H1 (cell line): ENCODE results near the gene ASTN2. TPM values are rescaled to one million over a fixed set of nuclear protein-coding genes. Genes with fewer than 3 reads are reported as not detected.

Source experiments
- CTCF ChIA-PET: fragments of 300-600 bp; sonication (Branson Sonifier 250); formaldehyde crosslinking; loops from one replicate; lab custom pipeline; 2021; ENCODE audit not compliant: partially characterized antibody; lab: Charles Lee
- POLR2A ChIA-PET: fragments of 300-600 bp; sonication (Branson Sonifier 250); formaldehyde crosslinking; loops from one replicate; lab custom pipeline; 2021; ENCODE audit warnings: inconsistent platforms; ENCODE audit not compliant: partially characterized antibody; lab: Charles Lee
- DNase-seq, 2 experiments: peaks; one replicate each; pipeline versions ENCODE4 v3.0.0 to v3.0.0-alpha.2; 2010 to 2022; ENCODE audit warnings: low spot score in 2 of 2, low read depth in 1 of 2, mixed read lengths in 1 of 2
- FAIRE-seq: peaks from 2 replicates; lab custom pipeline; 2011; peaks lifted over from hg19 to GRCh38; lab: Jason Lieb, UNC
- H2AFZ ChIP-seq: 2 replicates; pipeline ENCODE4 v1.8.1; 2012; ENCODE audit warnings: low read length, inconsistent platforms
- H2AK5ac ChIP-seq: 2 replicates; pipeline ENCODE4 v1.6.1; 2013; ENCODE audit warnings: low read depth, low read length
- H2BK120ac ChIP-seq: replicated peaks from 2 replicates; pipeline ENCODE3; 2013; ENCODE audit warnings: low read depth, low read length, inconsistent platforms
- H2BK12ac ChIP-seq: 2 replicates; pipeline ENCODE4 v1.6.1; 2013; ENCODE audit warnings: low read depth, low read length
- H2BK15ac ChIP-seq: 2 replicates; pipeline ENCODE4 v1.6.1; 2013; ENCODE audit warnings: low read length
- H2BK20ac ChIP-seq: 2 replicates; pipeline ENCODE4 v1.6.1; 2013; ENCODE audit warnings: low read length
- H2BK5ac ChIP-seq: 2 replicates; pipeline ENCODE4 v1.6.1; 2013; ENCODE audit warnings: low read depth, low read length
- H3K14ac ChIP-seq: 2 replicates; pipeline ENCODE4 v1.6.1; 2013; ENCODE audit warnings: inconsistent platforms; ENCODE audit not compliant: insufficient read length
- H3K18ac ChIP-seq: 2 replicates; pipeline ENCODE4 v1.6.1; 2013; ENCODE audit warnings: low read length; ENCODE audit errors: extremely low read depth
- H3K23ac ChIP-seq: 2 replicates; pipeline ENCODE4 v1.6.1; 2013; ENCODE audit warnings: inconsistent platforms; ENCODE audit not compliant: insufficient read length
- H3K23me2 ChIP-seq: 2 replicates; pipeline ENCODE4 v1.6.1; 2013; ENCODE audit warnings: low read depth, low read length
- H3K27ac ChIP-seq: 2 replicates; pipeline ENCODE4 v1.6.1; 2011; ENCODE audit warnings: low read depth, low read length, inconsistent platforms
- H3K27me3 ChIP-seq, 4 experiments: replicated peaks in 1 of 4; 1 replicate in 1 of 4; 2 replicates in 3 of 4; pipeline versions ENCODE4 v1.6.1 to v1.8.1; 2011 to 2013; ENCODE audit warnings: low read length in 3 of 4, mild to moderate bottlenecking in 3 of 4, inconsistent platforms in 2 of 4, mixed read lengths in 2 of 4, moderate library complexity in 1 of 4; ENCODE audit not compliant: control insufficient read depth in 3 of 4, insufficient read depth in 3 of 4; ENCODE audit errors: extremely low read depth in 1 of 4
- H3K36me3 ChIP-seq, 4 experiments: 2 replicates each; pipeline versions ENCODE4 v1.6.1 to v1.8.1; 2011 to 2013; ENCODE audit warnings: mild to moderate bottlenecking in 4 of 4, low read length in 3 of 4, moderate library complexity in 2 of 4, control low read depth in 1 of 4, inconsistent platforms in 1 of 4; ENCODE audit not compliant: insufficient read depth in 4 of 4, control insufficient read depth in 2 of 4
- H3K4ac ChIP-seq: replicated peaks from 2 replicates; pipeline ENCODE3; 2013; ENCODE audit warnings: low read length, low read depth, mixed read lengths, inconsistent platforms; ENCODE audit not compliant: insufficient read length
- H3K4me1 ChIP-seq, 4 experiments: replicated peaks in 1 of 4; 1 replicate in 1 of 4; 2 replicates in 3 of 4; pipeline versions ENCODE4 v1.6.1 to v1.8.1; 2011 to 2013; ENCODE audit warnings: low read length in 3 of 4, inconsistent platforms in 2 of 4, mixed read lengths in 1 of 4; ENCODE audit not compliant: insufficient read depth in 4 of 4, control insufficient read depth in 3 of 4
- H3K4me2 ChIP-seq, 2 experiments: 2 replicates each; pipeline versions ENCODE4 v1.6.1 to v1.8.1; 2011 to 2013; ENCODE audit warnings: low read depth in 2 of 2, low read length in 2 of 2, control low read depth in 1 of 2, inconsistent platforms in 1 of 2, mild to moderate bottlenecking in 1 of 2; ENCODE audit not compliant: insufficient read depth in 1 of 2
- H3K4me3 ChIP-seq, 4 experiments: fragments of 200-600, 300-600 bp in 1 of 4; sonication (generic), shearing (Covaris generic), sonication (Bioruptor Twin) in 1 of 4; 2 replicates each; pipeline versions ENCODE4 v1.5.1 to v1.8.1; 2011 to 2016; ENCODE audit warnings: low read length in 4 of 4, low read depth in 3 of 4, control low read depth in 2 of 4, inconsistent platforms in 2 of 4, mild to moderate bottlenecking in 2 of 4, mixed read lengths in 1 of 4, moderate library complexity in 1 of 4; ENCODE audit not compliant: insufficient read depth in 2 of 4; ENCODE audit errors: extremely low read depth in 1 of 4
- H3K56ac ChIP-seq: replicated peaks from 2 replicates; pipeline ENCODE3; 2013; ENCODE audit warnings: low read depth, mild to moderate bottlenecking, mixed read lengths, low read length, inconsistent platforms; ENCODE audit not compliant: insufficient read length
- H3K79me1 ChIP-seq: 2 replicates; pipeline ENCODE4 v1.6.1; 2013; ENCODE audit warnings: low read depth, low read length, control low read depth
- H3K79me2 ChIP-seq, 2 experiments: 2 replicates each; pipeline versions ENCODE4 v1.6.1 to v1.8.1; 2012 to 2013; ENCODE audit warnings: low read length in 2 of 2, mild to moderate bottlenecking in 2 of 2, inconsistent platforms in 1 of 2; ENCODE audit not compliant: insufficient read depth in 2 of 2, control insufficient read depth in 1 of 2
- H3K9ac ChIP-seq, 4 experiments: replicated peaks in 1 of 4; 1 replicate in 1 of 4; 2 replicates in 3 of 4; pipeline versions ENCODE4 v1.6.1 to v1.8.1; 2011 to 2013; ENCODE audit warnings: low read depth in 3 of 4, low read length in 3 of 4, control low read depth in 2 of 4, mild to moderate bottlenecking in 2 of 4, moderate library complexity in 2 of 4, inconsistent platforms in 1 of 4; ENCODE audit errors: extremely low read depth in 1 of 4
- H3K9me3 ChIP-seq, 2 experiments: 2 replicates each; pipeline versions ENCODE4 v1.6.1 to v1.8.1; 2012 to 2013; ENCODE audit warnings: mild to moderate bottlenecking in 2 of 2, moderate library complexity in 2 of 2, control low read depth in 1 of 2, inconsistent platforms in 1 of 2, low read depth in 1 of 2, low read length in 1 of 2, mixed read lengths in 1 of 2; ENCODE audit not compliant: insufficient read depth in 2 of 2
- H4K20me1 ChIP-seq, 2 experiments: replicated peaks in 1 of 2; 2 replicates each; pipeline versions ENCODE3 to v1.8.1; 2011 to 2013; ENCODE audit warnings: inconsistent platforms in 2 of 2, low read length in 2 of 2, mild to moderate bottlenecking in 1 of 2; ENCODE audit not compliant: insufficient read depth in 2 of 2, control insufficient read depth in 1 of 2
- H4K5ac ChIP-seq: 2 replicates; pipeline ENCODE4 v1.6.1; 2013; ENCODE audit warnings: low read length, low read depth, mixed read lengths, inconsistent platforms; ENCODE audit not compliant: insufficient read length
- H4K8ac ChIP-seq: 2 replicates; pipeline ENCODE4 v1.8.0; 2013; ENCODE audit warnings: mild to moderate bottlenecking, moderate library complexity, low read length, inconsistent platforms; ENCODE audit not compliant: insufficient read depth; ENCODE audit errors: extremely low read depth
- H4K91ac ChIP-seq: replicated peaks from 2 replicates; pipeline ENCODE3; 2013; ENCODE audit warnings: low read length, mixed read lengths, inconsistent platforms; ENCODE audit not compliant: insufficient read length
- BRCA1 ChIP-seq: IDR thresholded peaks from 2 replicates; pipeline ENCODE4 v1.6.1; 2012; ENCODE audit warnings: low read depth, low read length, improper control_type of control experiment
- CBX8 ChIP-seq: fragments of 300-800, 300-1000 bp; sonication (generic); IDR thresholded peaks from 2 replicates; pipeline ENCODE4 v1.7.1; 2016; ENCODE audit warnings: low read depth, low read length, borderline replicate concordance
- CHD1 ChIP-seq: IDR thresholded peaks from 2 replicates; pipeline ENCODE4 v1.6.1; 2012; ENCODE audit warnings: low read depth, low read length, improper control_type of control experiment
- EP300 ChIP-seq, 2 experiments: IDR thresholded peaks; 1 replicate in 1 of 2; 2 replicates in 1 of 2; pipeline ENCODE4 v1.6.1; 2011 to 2012; ENCODE audit warnings: low read depth in 2 of 2, low read length in 2 of 2, mild to moderate bottlenecking in 2 of 2, borderline replicate concordance in 1 of 2, inconsistent platforms in 1 of 2, moderate library complexity in 1 of 2
- JUN ChIP-seq: IDR thresholded peaks from 2 replicates; pipeline ENCODE4 v1.6.1; 2011; ENCODE audit warnings: low read depth, mild to moderate bottlenecking, improper control_type of control experiment, low read length
- KDM4A ChIP-seq: IDR thresholded peaks from one replicate; pipeline ENCODE4 v1.7.1; 2012; ENCODE audit warnings: low read depth, mild to moderate bottlenecking, moderate library complexity, low read length, inconsistent platforms; ENCODE audit not compliant: severe bottlenecking
- NRF1 ChIP-seq: IDR thresholded peaks from 2 replicates; pipeline ENCODE4 v1.6.1; 2011; ENCODE audit warnings: mild to moderate bottlenecking, low read depth, low read length, improper control_type of control experiment
- PHF8 ChIP-seq: fragments of 200-600 bp; sonication (generic); conservative IDR thresholded peaks from 2 replicates; pipeline ENCODE4 v1.7.1; 2012; ENCODE audit warnings: low read depth, mild to moderate bottlenecking, inconsistent platforms, low read length, moderate library complexity
- POLR2AphosphoS5 ChIP-seq: IDR thresholded peaks from 2 replicates; pipeline ENCODE4 v1.6.1; 2011; ENCODE audit warnings: low read depth, low read length
- SIX5 ChIP-seq: IDR thresholded peaks from 2 replicates; pipeline ENCODE4 v1.6.1; 2011; ENCODE audit warnings: mild to moderate bottlenecking, low read depth, low read length
- TAF7 ChIP-seq: optimal IDR thresholded peaks from 2 replicates; pipeline ENCODE3; 2011; ENCODE audit warnings: low read depth, mild to moderate bottlenecking, inconsistent platforms, low read length, moderate library complexity, borderline replicate concordance
- WGBS, 2 experiments: shearing (Covaris generic) in 1 of 2; methylation state at CpG; one replicate each; pipeline versions ENCODE4 v1.1.6 to v1.1.7; 2013 to 2015; ENCODE audit warnings: low lambda C conversion rate in 2 of 2, mixed read lengths in 2 of 2, inconsistent platforms in 1 of 2, low coverage in 1 of 2, missing lambda C conversion rate in 1 of 2; ENCODE audit not compliant: insufficient replicate concordance in 2 of 2, insufficient coverage in 1 of 2, insufficient read length in 1 of 2; ENCODE audit errors: extremely low coverage in 1 of 2, missing lambda C conversion rate in 1 of 2; 5-methylcytosine and 5-hydroxymethylcytosine counted together
- polyA plus RNA-seq, 7 experiments: library from polyadenylated mRNA; depleted of rRNA in 3 of 7; stranded (reverse) in 5 of 7; unstranded in 2 of 7; fragments of >200 nt in 5 of 7; fragments of 200-250 nt in 2 of 7; gene quantifications; 1 replicate in 5 of 7; 2 replicates in 1 of 7; 4 replicates in 1 of 7; pipeline versions ENCODE4 v1.2.1 to v1.2.3, GENCODE V29; 2011 to 2013; ENCODE audit warnings: missing spikeins in 2 of 7, mixed read lengths in 2 of 7
- total RNA-seq: library from RNA; stranded (reverse); fragmentation: NEBNext Ultra II Directional; extraction: Animal tissue kit (Norgen Biotek cat#: 25700); gene quantifications from 2 replicates; pipeline ENCODE4 v1.2.1, GENCODE V29; 2021
- TF ChIP-seq, protein P1 (sequence below): IDR thresholded peaks from 2 replicates; pipeline ENCODE4 v1.6.1; 2011; ENCODE audit warnings: low read length, improper control_type of control experiment

The ASTN2 gene
- total and polyA plus RNA-seq, 2 of the 8 experiments (the other 6 are each of a cell fraction or from before 2014, with no cell fraction given), result 8.2 to 13.7 TPM

GRCh38 chr9:116419181-116419580, 995.7 kb downstream of the ASTN2 start:
- Histone ChIP-seq H2BK15ac (no peak overlapping the region), H2BK5ac (no peak overlapping the region), H3K27me3 (no peaks in the 10 kb centered on the region), H2BK120ac (no peak overlapping the region), H3K79me1 (no peaks in the 10 kb centered on the region), H4K8ac (no peak overlapping the region), H4K5ac (no peak overlapping the region), H3K9ac (no peak overlapping the region), H3K4ac (no peak overlapping the region), H3K56ac (no peak overlapping the region), H3K14ac (no peak overlapping the region), H2BK12ac (no peak overlapping the region), H3K4me3 (no peak overlapping the region), H3K9me3 (no peaks in the 10 kb centered on the region), H3K27ac (no peak overlapping the region), H3K23me2 (no peaks in the 10 kb centered on the region), H3K79me2 (no peaks in the 10 kb centered on the region), H4K20me1 (no peaks in the 10 kb centered on the region), H2AFZ (no peak overlapping the region), H2AK5ac (no peak overlapping the region), H2BK20ac (no peak overlapping the region), H3K36me3 (no peaks in the 10 kb centered on the region), H3K18ac (no peak overlapping the region), H3K4me1 (no peaks in the 10 kb centered on the region), H3K4me2 (no peak overlapping the region), H3K23ac (no peak overlapping the region), H4K91ac (no peak overlapping the region)
- CTCF ChIA-PET, result interaction anchor here (0.8 to 1.0 kb wide), 2 partner anchors 16 to 64 kb away, joined by 3 read pairs; no protein-coding TSS in a partner anchor
- DNase-seq (no peak), FAIRE-seq (no peak)
- WGBS, 2 experiments, result 74% methylated on average over 3 of the region's 3 CpGs; no CpG with 5 or more reads in 1 of the 2 experiments
- TF ChIP-seq KDM4A (no peak), CBX8 (no peak), NRF1 (no peak), POLR2AphosphoS5 (no peak), BRCA1 (no peak), JUN (no peak), TAF7 (no peak), PHF8 (no peak), CHD1 (no peak), SIX5 (no peak), EP300 (IDR thresholded peaks at IDR 0.05; ENCODE audit: borderline replicate concordance in 1 of 2, low read depth in 2 of 2, low read length in 2 of 2) (no peak)
- TF ChIP-seq, protein P1, sequence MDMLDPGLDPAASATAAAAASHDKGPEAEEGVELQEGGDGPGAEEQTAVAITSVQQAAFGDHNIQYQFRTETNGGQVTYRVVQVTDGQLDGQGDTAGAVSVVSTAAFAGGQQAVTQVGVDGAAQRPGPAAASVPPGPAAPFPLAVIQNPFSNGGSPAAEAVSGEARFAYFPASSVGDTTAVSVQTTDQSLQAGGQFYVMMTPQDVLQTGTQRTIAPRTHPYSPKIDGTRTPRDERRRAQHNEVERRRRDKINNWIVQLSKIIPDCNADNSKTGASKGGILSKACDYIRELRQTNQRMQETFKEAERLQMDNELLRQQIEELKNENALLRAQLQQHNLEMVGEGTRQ, result no peak
- POLR2A ChIA-PET, result interaction anchor here (0.7 kb wide), 1 partner anchor 13 kb away, joined by 3 read pairs; no protein-coding TSS in a partner anchor
